ENCODE results near the gene HOMER2.
"Not testable (repeated sequence)": the region's sequence is repeated elsewhere in the genome, so short reads cannot be mapped to it uniquely, and the experiment has no call there.

The HOMER2 gene

DNA sequence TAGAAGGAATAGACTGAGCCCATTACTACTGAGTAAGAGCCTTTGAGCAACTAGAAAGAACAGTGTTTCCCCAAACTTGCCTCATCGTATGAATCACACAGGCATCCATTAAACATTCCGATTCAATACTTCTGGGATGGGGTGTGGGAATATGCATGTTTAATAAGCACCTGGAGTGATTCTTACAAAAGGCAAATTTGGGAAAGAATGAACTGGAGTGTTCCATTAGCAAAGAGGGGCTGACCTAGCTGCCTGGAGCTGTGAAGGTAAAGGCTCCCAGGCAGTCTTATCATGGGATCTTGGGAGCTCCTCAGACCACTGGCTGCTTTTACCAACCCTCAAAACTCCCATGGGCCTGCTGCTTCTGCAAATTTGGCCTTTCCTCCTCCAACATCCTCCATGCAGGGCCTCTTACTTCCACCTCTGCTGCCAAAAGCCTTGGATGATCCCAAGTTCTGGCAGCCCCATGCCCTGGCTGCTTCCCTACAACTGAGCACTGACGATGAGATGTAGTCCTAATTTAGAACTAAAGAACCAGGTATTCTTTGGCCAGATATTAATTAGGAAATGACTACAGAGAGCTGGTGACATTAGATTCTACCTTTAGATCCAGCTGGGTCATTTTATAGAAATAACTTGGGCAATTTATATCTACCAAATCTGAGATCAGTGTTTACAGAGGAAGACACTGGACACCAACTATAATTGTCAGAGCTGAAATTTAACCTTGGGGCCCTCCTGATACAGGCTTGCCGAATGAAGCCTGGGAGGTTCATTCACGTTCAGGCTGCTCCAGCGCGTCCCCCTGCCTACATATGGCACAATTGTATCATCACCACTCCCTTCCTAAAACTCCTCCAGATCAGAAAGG, 11.2 kb upstream of the HOMER2 start:
- DNase-seq, result no peak

- no peak for DNase-seq
Measured at GRCh38 chr15:82960766-82961165, 8.2 kb upstream of the HOMER2 start.

DNA sequence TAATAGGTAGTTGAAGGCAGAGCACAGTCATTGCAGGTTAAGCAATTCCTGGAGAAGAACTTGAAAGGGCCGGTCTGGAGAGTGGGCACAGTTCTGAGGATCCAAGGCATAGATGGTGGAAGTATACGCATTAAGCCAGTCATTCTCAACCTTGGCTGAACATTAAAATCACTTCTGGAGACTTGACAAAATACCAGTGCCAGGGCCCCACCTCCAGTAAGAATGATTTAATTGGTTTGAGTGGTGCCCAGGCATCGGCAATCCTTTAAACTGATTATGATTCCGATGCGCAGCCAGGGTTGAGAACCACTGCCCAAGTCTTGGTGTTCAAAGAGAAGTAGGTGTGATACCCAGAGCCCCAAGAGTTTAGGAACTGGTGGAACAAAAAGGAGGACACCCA, 6.9 kb upstream of the HOMER2 start:
- DNase-seq, result no peak

DNA sequence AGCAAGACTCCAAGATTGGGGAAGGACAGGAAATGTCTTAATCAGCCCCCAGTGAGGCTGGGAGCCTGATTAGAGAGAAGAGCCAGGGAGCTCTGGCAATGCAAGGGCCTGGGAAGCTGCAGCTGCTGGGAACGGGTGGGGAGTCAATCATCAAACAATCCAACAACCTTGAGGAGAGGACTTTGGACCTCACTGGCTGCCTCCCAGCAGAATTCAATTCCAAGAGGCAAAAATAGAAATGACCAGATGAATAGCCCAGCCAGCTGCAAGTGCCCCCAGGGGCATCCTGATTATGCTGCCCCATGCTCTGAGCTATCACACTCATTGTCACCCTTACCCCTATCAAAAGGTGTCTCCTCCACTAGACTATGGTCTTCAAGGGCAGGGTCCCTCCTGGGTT, 6.1 kb upstream of the HOMER2 start:
- DNase-seq, result no peak

DNA sequence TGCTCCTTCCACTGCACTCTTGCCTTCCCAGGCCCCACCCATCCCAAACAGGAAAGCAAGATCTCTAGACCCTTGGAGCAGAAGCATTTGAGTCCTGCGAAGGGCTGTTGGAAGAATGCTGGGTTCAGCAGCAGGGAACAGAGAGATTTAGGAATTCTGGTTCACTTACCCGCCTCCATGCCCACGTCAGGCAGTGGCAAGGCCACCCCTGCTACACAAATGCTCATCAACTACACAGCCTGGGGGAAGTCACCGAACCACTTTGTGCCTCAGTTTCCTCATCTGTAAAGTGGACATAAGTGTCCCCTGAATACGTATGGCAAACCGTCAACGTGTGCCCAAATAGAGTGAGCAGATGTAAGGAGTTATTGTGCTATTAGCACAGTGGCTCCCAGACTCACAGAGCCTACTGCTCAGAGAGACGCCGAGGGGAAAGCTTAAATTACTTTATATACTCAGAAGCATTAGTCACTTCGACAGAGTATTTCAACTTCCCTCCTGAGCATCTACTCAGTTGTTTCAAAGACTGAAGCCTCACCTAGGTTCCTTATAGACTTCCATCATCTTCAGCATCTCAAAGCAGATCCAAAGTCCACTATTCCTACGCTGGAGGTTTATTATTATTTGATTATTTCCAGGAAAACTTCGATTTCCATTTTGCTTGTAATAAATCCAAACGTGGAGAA, 905 bp downstream of the HOMER2 start:
- DNase-seq, result peak; percentile 9

GRCh38 chr15:82950746-82951370, 1.7 kb downstream of the HOMER2 start:
- no peak for DNase-seq

DNA sequence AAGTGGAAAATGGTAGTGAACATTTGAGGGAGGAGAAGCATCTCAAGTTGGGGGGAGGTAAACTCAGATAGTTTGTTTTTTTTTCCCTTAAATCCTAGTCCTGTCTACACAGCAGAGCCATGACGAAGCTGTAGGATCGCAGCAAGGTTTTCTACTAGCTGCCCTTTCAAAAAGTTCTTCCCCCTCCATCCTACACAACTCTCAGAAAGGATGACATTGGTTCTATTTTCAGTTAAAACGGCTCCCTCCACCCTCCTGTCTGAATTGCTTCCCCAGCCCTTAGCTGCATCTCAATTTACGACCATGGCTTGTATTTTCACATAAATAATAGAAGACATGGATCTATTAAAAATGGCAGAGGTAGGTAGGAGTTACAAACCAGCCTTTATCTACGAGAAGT, 2.2 kb downstream of the HOMER2 start:
- DNase-seq, result no peak

- no peak for DNase-seq
Measured at GRCh38 chr15:82946155-82946701, 6.3 kb downstream of the HOMER2 start.

DNA sequence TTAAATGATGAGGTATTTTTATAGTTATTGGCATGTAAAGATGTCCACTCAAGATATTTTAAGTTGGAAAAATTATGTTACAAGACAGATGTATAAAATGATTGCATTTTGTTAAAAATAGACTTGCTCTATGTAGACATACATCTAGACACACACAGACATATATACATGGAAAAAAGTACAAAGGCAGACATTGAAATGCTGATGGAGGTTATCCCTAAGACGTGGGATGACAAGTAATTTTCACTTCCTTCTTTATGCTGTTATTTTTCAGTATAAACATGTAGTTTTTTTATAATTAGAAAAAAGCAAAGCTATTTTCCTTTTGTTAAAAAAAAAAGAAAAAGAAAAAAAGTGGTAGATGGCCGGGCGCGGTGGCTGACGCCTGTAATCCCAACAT, 7.2 kb downstream of the HOMER2 start:
- DNase-seq, result no peak

DNA sequence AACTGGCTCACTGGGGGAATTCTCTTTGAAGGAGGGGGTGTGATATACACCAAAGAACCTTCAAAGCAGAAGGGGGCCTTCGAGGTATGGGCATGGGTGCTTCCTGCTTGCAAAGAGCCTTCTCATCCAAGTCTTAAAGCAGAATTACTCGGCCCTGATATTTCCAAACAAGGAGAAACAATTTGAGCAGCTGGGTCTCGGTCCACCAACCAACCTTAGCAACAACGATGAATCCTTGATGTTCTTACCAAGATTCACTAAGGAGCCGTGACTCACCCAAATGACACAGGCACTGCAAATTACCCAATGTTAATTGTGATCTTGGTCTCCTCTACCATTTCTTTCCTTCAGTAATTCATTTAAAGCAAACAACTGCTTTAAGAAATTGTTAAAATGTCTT, 7.7 kb downstream of the HOMER2 start:
- no peak for DNase-seq

DNA sequence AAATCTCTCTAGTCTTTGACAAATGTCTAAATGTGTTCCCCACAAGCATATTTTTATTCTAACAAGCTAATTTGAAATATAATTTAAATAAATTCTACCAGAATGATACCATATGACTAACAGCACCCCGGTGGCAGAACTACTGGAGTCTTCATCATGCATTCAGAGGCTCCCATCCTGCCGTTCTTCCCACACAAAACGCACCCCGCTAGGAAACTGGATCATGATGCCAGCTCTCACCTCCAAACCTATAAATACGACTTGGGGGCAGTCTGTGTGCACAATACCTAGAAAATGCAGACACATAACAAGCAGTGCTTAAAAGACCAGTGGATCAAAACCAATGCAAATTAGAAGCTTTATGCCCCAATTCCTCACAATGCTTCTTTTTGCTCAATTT, 8.5 kb downstream of the HOMER2 start:
- DNase-seq, result no peak

GRCh38 chr15:82943176-82943575, 9.3 kb downstream of the HOMER2 start:
- DNase-seq, result no peak

DNA sequence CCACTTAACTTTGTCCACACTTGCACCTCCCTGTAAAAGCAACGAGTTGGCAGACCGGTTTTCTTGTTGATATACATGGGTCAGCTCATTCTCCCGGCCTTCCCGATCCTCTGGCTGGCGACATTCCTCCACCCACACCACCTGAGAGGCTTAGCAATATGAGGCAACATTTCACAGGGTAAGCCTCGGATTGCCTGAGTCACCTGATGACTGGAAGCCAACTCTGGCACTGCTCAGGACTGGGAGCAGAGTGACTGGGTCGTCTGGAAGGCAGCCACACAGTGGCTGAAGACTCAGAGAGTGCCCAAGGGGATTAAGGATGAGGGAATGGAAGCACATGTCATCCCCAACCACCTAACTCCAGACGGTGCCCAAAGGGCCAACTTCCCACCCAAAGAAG, 9.8 kb downstream of the HOMER2 start:
- DNase-seq, result no peak

- DNase-seq, result not testable (repeated sequence)
Measured at GRCh38 chr15:82939678-82940077, 12.8 kb downstream of the HOMER2 start.

DNA sequence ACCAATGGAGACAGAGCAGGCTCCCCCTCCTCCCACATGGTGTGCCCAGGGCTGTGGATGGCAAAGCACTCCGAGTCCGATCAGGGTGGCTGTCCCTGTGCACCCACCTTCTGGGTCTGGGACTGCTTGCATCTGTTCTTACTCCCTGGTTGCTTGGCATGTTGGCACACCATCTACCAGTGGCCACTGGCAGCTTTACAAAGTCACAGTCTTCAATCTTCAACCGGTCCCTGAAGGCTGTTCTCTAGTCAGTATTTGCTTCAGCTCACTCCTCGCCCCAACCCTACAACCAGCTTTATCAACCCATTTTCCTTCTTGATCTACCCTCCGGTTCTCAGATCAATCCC, 14.8 kb downstream of the HOMER2 start:
- DNase-seq, result no peak

DNA sequence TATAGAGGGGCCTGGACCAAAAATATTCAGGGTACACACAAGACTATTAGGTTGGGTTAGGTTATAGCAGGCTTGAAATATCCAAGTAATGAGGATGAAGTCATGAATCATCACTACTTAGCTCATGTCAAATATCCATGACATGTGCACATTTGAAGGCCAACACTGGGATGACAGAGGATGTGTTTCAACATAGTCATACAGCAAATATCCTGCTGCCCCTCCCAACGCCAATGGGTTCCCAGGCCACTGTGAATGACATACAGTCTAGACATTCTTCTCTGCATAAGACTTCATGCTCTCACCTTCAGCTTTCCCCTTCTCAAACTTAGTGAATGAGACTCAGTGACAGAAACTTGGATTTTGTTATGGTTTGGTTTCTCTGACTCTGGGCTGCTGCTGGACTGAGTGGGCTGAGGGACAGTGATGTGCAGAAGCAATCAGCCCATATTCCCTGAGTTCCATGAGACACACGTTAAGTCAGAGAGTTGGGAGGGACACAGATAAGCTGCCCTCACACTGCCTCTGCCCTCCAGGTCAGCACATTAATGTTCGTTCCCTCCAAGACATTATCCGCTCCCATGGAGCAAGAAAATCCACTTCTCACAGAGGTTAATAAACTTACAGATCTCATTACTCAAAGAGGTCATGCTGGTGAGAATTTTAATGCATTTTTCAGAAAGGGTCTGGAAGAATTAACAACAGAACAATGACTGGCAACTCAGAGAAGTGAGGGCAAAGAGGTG, 15.4 kb downstream of the HOMER2 start:
- DNase-seq, result no peak

GRCh38 chr15:82935382-82935781, 17.1 kb downstream of the HOMER2 start:
- DNase-seq, result no peak

- DNase-seq, result no peak
Measured at GRCh38 chr15:82934100-82934880, 18.2 kb downstream of the HOMER2 start.

- no peak for DNase-seq
Measured at GRCh38 chr15:82933576-82933975, 18.9 kb downstream of the HOMER2 start.

DNA sequence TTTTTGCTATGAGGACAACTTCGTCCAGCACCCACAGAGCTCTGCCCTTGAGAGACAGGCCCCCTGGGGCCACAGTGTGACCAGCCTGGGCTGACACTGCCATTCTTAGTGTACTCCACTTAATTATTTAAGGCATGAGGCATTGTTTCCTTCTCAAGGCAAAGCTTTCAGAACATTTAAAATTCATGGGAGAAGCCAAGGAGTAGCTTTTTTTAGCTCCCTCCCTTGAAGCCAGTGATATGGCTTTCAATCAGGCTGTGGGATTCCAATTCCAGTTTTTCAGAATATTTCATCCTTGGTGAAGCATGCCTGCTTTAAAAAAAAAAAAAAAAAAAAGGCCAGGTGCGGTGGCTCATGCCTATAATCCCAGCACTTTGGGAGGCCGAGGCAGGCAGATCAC, 21.3 kb downstream of the HOMER2 start:
- no peak for DNase-seq

DNA sequence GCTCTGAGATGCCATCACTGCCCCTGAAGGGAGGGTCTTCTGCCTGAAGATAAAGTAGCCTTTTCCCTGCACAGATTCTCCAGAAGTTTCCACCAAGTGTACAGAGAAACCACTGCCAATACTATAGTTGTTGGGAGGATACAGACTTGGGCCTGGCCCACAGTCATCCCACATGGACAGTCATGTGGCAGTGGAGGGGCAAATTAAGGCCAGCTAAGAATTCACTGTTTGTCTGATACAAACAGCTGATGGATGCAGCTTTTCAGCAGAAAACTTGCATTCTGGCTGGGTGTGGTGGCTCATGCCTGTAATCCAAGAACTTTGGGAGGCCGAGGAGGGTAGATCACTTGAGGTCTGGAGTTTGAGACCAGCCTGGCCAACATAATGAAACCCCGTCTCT, 22.1 kb downstream of the HOMER2 start:
- no peak for DNase-seq

- DNase-seq, result no peak
Measured at GRCh38 chr15:82928711-82929110, 23.8 kb downstream of the HOMER2 start.
